SH-SY5Y (cell line): Measurements from ENCODE around the gene HSPB6.

Source experiments
- GATA2 ChIP-seq: IDR thresholded peaks from 2 replicates; pipeline ENCODE4 v1.6.1; 2011; ENCODE audit warnings: mild to moderate bottlenecking, low read depth, low read length
- GATA3 ChIP-seq: IDR thresholded peaks from 2 replicates; pipeline ENCODE4 v1.6.1; 2011; ENCODE audit warnings: low read depth, mild to moderate bottlenecking, low read length, moderate library complexity

HSPB6 gene

GRCh38 chr19:35738887-35739229 lies 18.0 kb downstream of the HSPB6 start:
- TF ChIP-seq GATA3 (no peak), GATA2 (no peak)

GRCh38 chr19:35738021-35738886 lies 18.6 kb downstream of the HSPB6 start:
- TF ChIP-seq GATA3 (no peak), GATA2 (no peak)

- no peak for TF ChIP-seq GATA3
- no peak for TF ChIP-seq GATA2
Observed at GRCh38 chr19:35736913-35737886, 19.6 kb downstream of the HSPB6 start.

- TF ChIP-seq GATA2 (no peak), GATA3 (no peak)
Observed at GRCh38 chr19:35734889-35735288, 21.9 kb downstream of the HSPB6 start.

- TF ChIP-seq GATA3 (no peak), GATA2 (no peak)
Observed at GRCh38 chr19:35734273-35734672, 22.6 kb downstream of the HSPB6 start.

GRCh38 chr19:35733180-35734125 lies 23.4 kb downstream of the HSPB6 start:
- TF ChIP-seq GATA2 (no peak), GATA3 (no peak)

- TF ChIP-seq GATA3, result no peak
Observed at GRCh38 chr19:35732540-35733179, 24.2 kb downstream of the HSPB6 start.

GRCh38 chr19:35731779-35732405 lies 24.9 kb downstream of the HSPB6 start:
- TF ChIP-seq GATA2 (no peak), GATA3 (no peak)

- TF ChIP-seq GATA2 (no peak), GATA3 (no peak)
Observed at GRCh38 chr19:35731353-35731752, 25.5 kb downstream of the HSPB6 start.

GRCh38 chr19:35730326-35730725 lies 26.5 kb downstream of the HSPB6 start:
- no peak for TF ChIP-seq GATA2
- no peak for TF ChIP-seq GATA3

- TF ChIP-seq GATA2, result no peak
- no peak for TF ChIP-seq GATA3
Observed at GRCh38 chr19:35729763-35730162, 27.1 kb downstream of the HSPB6 start.

GRCh38 chr19:35729021-35729420 lies 27.8 kb downstream of the HSPB6 start:
- TF ChIP-seq GATA2 (no peak), GATA3 (no peak)

GRCh38 chr19:35727956-35728706 lies 28.7 kb downstream of the HSPB6 start:
- no peak for TF ChIP-seq GATA2
- no peak for TF ChIP-seq GATA3
